HCT116 (cell line): ENCODE measurements around the gene KYNU. TPM values are rescaled to one million over a fixed set of nuclear protein-coding genes. Genes with fewer than 3 reads are reported as not detected.

Experiments
- ATAC-seq: fragments of 200-7000 bp; cut with Tn5 transposase; 2 replicates; pipeline ENCODE4 v1.9.1; 2020; ENCODE audit warnings: mild to moderate bottlenecking, moderate library complexity
- BruUV-seq: library from RNA; stranded (reverse); fragments of 400-500 nt; replicated peaks from 2 replicates; lab custom pipeline; 2021; lab: Mats Ljungman, UMichigan
- CTCF ChIA-PET: fragments of 300-600 bp; sonication (Branson Sonifier 250); formaldehyde crosslinking; loops from one replicate; lab custom pipeline; 2021; ENCODE audit warnings: antibody characterized with exemption; lab: Charles Lee
- POLR2A ChIA-PET: fragments of 300-600, 350-600 bp; sonication (Branson Sonifier 250); formaldehyde crosslinking; loops from one replicate; lab custom pipeline; 2021; ENCODE audit warnings: antibody characterized with exemption; lab: Charles Lee
- RAD21 ChIA-PET, 2 experiments: fragments of 300-600 bp; sonication (Branson Sonifier 250); formaldehyde crosslinking; loops; one replicate each; lab custom pipeline; 2023; ENCODE audit warnings: low total read pairs in 2 of 2; ENCODE audit not compliant: uncharacterized antibody in 2 of 2, unreplicated experiment in 2 of 2, low non-redundant PET in 1 of 2; lab: Charles Lee
- DNase-seq: peaks from one replicate; pipeline ENCODE4 v3.0.0-alpha.2; 2010; ENCODE audit warnings: low read depth, low spot score
- H2AFZ ChIP-seq: fragments of 200-600 bp; shearing (Covaris generic), sonication (generic); 2 replicates; pipeline ENCODE4 v1.6.1; 2017; ENCODE audit warnings: low read depth, mixed run types, mixed read lengths, antibody characterized with exemption, low read length; ENCODE audit not compliant: poor library complexity, severe bottlenecking
- H3K27ac ChIP-seq: 2 replicates; pipeline ENCODE4 v1.5.1; 2012; ENCODE audit warnings: low read depth, low read length
- H3K27me3 ChIP-seq: fragments of 200-600 bp; sonication (generic); 2 replicates; pipeline ENCODE4 v1.6.1; 2016; ENCODE audit warnings: mixed run types, low read length, mixed read lengths; ENCODE audit not compliant: insufficient read depth
- H3K36me3 ChIP-seq, 2 experiments: fragments of 200-500 bp in 1 of 2; fragments of 200-600 bp in 1 of 2; sonication (Bioruptor generic) in 1 of 2; sonication (generic) in 1 of 2; 2 replicates each; pipeline versions ENCODE4 v1.5.1 to v1.6.1; 2014 to 2016; ENCODE audit warnings: low read length in 2 of 2, inconsistent platforms in 1 of 2, mixed read lengths in 1 of 2, mixed run types in 1 of 2; ENCODE audit not compliant: insufficient read depth in 2 of 2, control insufficient read depth in 1 of 2
- H3K4me1 ChIP-seq, 2 experiments: fragments of 200-600 bp in 1 of 2; sonication (generic) in 1 of 2; 2 replicates each; pipeline versions ENCODE4 v1.5.1 to v1.6.1; 2012 to 2017; ENCODE audit warnings: low read length in 2 of 2, inconsistent platforms in 1 of 2, mild to moderate bottlenecking in 1 of 2, mixed read lengths in 1 of 2, mixed run types in 1 of 2, moderate library complexity in 1 of 2; ENCODE audit not compliant: insufficient read depth in 2 of 2, control insufficient read depth in 1 of 2
- H3K4me2 ChIP-seq: fragments of 200-600 bp; sonication (generic); 2 replicates; pipeline ENCODE4 v1.6.1; 2017; ENCODE audit warnings: mixed run types, low read length, mixed read lengths
- H3K4me3 ChIP-seq, 2 experiments: fragments of 200-600 bp in 1 of 2; sonication (generic) in 1 of 2; replicated peaks in 1 of 2; 2 replicates each; pipeline ENCODE4 v1.5.1; 2011 to 2016; ENCODE audit warnings: low read length in 2 of 2, control low read depth in 1 of 2, low read depth in 1 of 2, mild to moderate bottlenecking in 1 of 2, mixed read lengths in 1 of 2, mixed run types in 1 of 2
- H3K79me2 ChIP-seq: fragments of 200-600 bp; sonication (generic); 2 replicates; pipeline ENCODE4 v1.6.1; 2017; ENCODE audit warnings: mild to moderate bottlenecking, mixed run types, low read length, moderate library complexity, mixed read lengths; ENCODE audit not compliant: insufficient read depth
- H3K9ac ChIP-seq: fragments of 200-600 bp; sonication (generic); 2 replicates; pipeline ENCODE4 v1.6.1; 2016; ENCODE audit warnings: low read length, mixed read lengths
- H3K9me2 ChIP-seq: fragments of 200-600 bp; sonication (generic), shearing (Covaris generic); 2 replicates; pipeline ENCODE4 v1.6.1; 2017; ENCODE audit warnings: mixed run types, mild to moderate bottlenecking, moderate library complexity; ENCODE audit not compliant: insufficient read depth
- H3K9me3 ChIP-seq, 2 experiments: fragments of 200-500 bp in 1 of 2; fragments of 200-600 bp in 1 of 2; sonication (Bioruptor generic) in 1 of 2; sonication (generic) in 1 of 2; 2 replicates each; pipeline ENCODE4 v1.6.1; 2014 to 2017; ENCODE audit warnings: low read length in 2 of 2, mixed read lengths in 2 of 2, inconsistent platforms in 1 of 2, low read depth in 1 of 2, mild to moderate bottlenecking in 1 of 2, mixed run types in 1 of 2, moderate library complexity in 1 of 2; ENCODE audit not compliant: control insufficient read depth in 1 of 2, insufficient read depth in 1 of 2
- H4K20me1 ChIP-seq: fragments of 200-600 bp; sonication (generic), shearing (Covaris generic); 2 replicates; pipeline ENCODE4 v1.6.1; 2017; ENCODE audit warnings: mixed run types, mild to moderate bottlenecking, moderate library complexity; ENCODE audit not compliant: insufficient read depth
- JUND ChIP-seq: IDR thresholded peaks from 2 replicates; pipeline ENCODE4 v1.6.1; 2012
- RAD21 ChIP-seq: IDR thresholded peaks from 2 replicates; pipeline ENCODE4 v1.6.1; 2012; ENCODE audit warnings: low read depth, mild to moderate bottlenecking
- SP1 ChIP-seq: IDR thresholded peaks from 2 replicates; pipeline ENCODE4 v1.6.1; 2012; ENCODE audit warnings: low read depth
- ZFX ChIP-seq: fragments of 450-650 bp; IDR thresholded peaks from 2 replicates; pipeline ENCODE4 v1.6.1; 2017
- ZNF274 ChIP-seq: fragments of 200-500 bp; sonication (Bioruptor generic); IDR thresholded peaks from 2 replicates; pipeline ENCODE4 v1.6.1; 2014; ENCODE audit warnings: mild to moderate bottlenecking, low read depth, low read length, inconsistent platforms
- intact Hi-C: fragments of 100-400 bp; cut with micrococcal nuclease; formaldehyde crosslinking; loops from 2 replicates; pipeline ENCODE4 v1.10.0; 2022
- total RNA-seq: library from RNA; stranded (reverse); gene quantifications from one replicate; pipeline ENCODE4 v1.2.1, GENCODE V29; 2021; ENCODE audit not compliant: unreplicated experiment
- TF ChIP-seq, protein P1 (sequence below): IDR thresholded peaks from 2 replicates; pipeline ENCODE4 v1.6.1; 2011; ENCODE audit warnings: mild to moderate bottlenecking, low read length, moderate library complexity; ENCODE audit not compliant: insufficient replicate concordance; ENCODE audit errors: extremely low read depth
- TF ChIP-seq, protein P2 (sequence below): IDR thresholded peaks from 2 replicates; pipeline ENCODE4 v1.6.1; 2012

KYNU gene
- total RNA-seq, 1 experiment from 2014 or later = 0.22 TPM

DNA sequence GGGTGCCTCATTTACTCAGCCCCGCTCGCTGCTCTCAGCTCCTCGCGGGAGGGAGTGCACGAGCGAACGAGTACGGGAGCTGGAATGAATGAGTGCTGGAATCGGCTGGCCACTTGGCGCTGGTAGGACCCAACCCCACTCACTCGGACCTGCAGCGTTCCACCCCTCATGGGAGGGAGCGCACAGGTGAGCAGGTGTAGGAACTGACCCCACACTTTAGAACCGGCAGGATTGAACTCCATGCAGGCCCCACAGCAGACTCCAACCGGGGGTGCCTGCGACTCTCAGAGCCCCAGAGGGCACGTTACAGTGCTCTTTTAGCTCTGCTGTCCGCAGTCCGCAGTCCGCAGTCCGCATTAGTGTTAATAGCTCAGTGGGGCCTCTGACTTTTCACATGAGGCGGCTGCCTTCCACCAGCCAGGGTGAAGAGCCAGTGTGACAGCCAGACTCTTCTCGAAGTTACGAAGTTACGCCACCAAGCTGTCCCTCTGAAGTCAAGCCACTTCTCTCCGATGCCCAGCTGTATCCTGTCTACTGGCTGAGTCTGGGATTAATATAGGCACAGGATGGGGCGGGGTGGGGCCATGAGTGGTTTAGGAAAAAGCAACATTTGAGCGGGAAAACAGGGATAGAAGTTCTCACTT, 149.1 kb downstream of the KYNU start:
- no peaks in the 10 kb centered on the region for H3K27me3 ChIP-seq
- no peaks in the 10 kb centered on the region for H4K20me1 ChIP-seq
- CTCF ChIA-PET = no interaction called here
- H3K36me3 ChIP-seq = no peaks in the 10 kb centered on the region
- no peak for ATAC-seq
- H3K27ac ChIP-seq = no peak overlapping the region
- no peak overlapping the region for H2AFZ ChIP-seq
- no peak overlapping the region for H3K4me2 ChIP-seq
- TF ChIP-seq ZFX = no peak
- TF ChIP-seq, protein P1, sequence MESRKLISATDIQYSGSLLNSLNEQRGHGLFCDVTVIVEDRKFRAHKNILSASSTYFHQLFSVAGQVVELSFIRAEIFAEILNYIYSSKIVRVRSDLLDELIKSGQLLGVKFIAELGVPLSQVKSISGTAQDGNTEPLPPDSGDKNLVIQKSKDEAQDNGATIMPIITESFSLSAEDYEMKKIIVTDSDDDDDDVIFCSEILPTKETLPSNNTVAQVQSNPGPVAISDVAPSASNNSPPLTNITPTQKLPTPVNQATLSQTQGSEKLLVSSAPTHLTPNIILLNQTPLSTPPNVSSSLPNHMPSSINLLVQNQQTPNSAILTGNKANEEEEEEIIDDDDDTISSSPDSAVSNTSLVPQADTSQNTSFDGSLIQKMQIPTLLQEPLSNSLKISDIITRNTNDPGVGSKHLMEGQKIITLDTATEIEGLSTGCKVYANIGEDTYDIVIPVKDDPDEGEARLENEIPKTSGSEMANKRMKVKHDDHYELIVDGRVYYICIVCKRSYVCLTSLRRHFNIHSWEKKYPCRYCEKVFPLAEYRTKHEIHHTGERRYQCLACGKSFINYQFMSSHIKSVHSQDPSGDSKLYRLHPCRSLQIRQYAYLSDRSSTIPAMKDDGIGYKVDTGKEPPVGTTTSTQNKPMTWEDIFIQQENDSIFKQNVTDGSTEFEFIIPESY = no peak
- TF ChIP-seq, protein P2, sequence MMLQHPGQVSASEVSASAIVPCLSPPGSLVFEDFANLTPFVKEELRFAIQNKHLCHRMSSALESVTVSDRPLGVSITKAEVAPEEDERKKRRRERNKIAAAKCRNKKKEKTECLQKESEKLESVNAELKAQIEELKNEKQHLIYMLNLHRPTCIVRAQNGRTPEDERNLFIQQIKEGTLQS = no peak
- TF ChIP-seq, all 23 proteins: peak for 0
- intact Hi-C loops = no loop called here
- no peak for DNase-seq
- no TSS peak for BruUV-seq
- RAD21 ChIA-PET = no interaction called here
- Histone ChIP-seq H3K9ac (no peak overlapping the region), H3K79me2 (no peaks in the 10 kb centered on the region), H3K9me2 (no peaks in the 10 kb centered on the region), H3K9me3 (no peaks in the 10 kb centered on the region), H3K4me1 (no peaks in the 10 kb centered on the region), H3K4me3 (no peak overlapping the region)
- POLR2A ChIA-PET = no interaction called here

DNA sequence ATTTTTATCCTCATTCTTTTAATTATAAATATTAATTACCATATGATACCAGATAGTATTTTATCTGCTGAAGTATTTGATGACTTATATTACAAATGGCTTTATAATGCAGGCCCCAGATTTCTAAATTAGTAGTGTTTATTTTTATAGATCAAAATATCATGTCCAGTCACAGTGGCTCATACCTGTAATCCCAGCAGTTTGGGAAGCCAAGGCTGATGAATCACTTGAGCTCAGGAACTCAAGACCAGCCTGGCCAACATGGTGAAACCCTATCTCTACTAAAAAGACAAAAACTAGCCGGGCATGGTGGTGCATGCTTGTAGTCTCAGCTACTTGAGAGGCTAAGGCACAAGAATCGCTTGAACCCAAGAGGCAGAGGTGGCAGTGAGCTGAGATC, 151.7 kb downstream of the KYNU start:
- DNase-seq = no peak
- H3K79me2 ChIP-seq = no peaks in the 10 kb centered on the region
- CTCF ChIA-PET = no interaction called here
- no peak overlapping the region for H3K9ac ChIP-seq
- H3K27ac ChIP-seq = no peak overlapping the region
- no peaks in the 10 kb centered on the region for H4K20me1 ChIP-seq
- no peak overlapping the region for H2AFZ ChIP-seq
- POLR2A ChIA-PET = no interaction called here
- no peaks in the 10 kb centered on the region for H3K9me2 ChIP-seq
- no TSS peak for BruUV-seq
- no peak overlapping the region for H3K4me3 ChIP-seq
- H3K27me3 ChIP-seq = no peaks in the 10 kb centered on the region
- intact Hi-C loops = no loop called here
- H3K4me2 ChIP-seq = no peak overlapping the region
- TF ChIP-seq ZNF274 (no peak), SP1 (no peak), RAD21 (no peak), JUND (no peak)
- TF ChIP-seq, all 23 proteins: peak for 0
- RAD21 ChIA-PET = no interaction called here
- H3K36me3 ChIP-seq = no peaks in the 10 kb centered on the region
- no peaks in the 10 kb centered on the region for H3K4me1 ChIP-seq
- ATAC-seq = no peak
- H3K9me3 ChIP-seq = no peaks in the 10 kb centered on the region
